GM12891 (cell line): ENCODE results near the gene ACSM3.

Experiments used
- DNase-seq: peaks from one replicate; pipeline ENCODE4 v3.0.0; 2011; ENCODE audit warnings: low spot score; ENCODE audit not compliant: insufficient read length
- FAIRE-seq: peaks from 2 replicates; lab custom pipeline; 2011; peaks lifted over from hg19 to GRCh38; lab: Jason Lieb, UNC
- PAX5 ChIP-seq: IDR thresholded peaks from 2 replicates; pipeline ENCODE4 v1.6.1; 2011; ENCODE audit warnings: low read length, moderate library complexity, mild to moderate bottlenecking; ENCODE audit not compliant: insufficient read depth, severe bottlenecking
- POLR2A ChIP-seq: IDR thresholded peaks from 2 replicates; pipeline ENCODE4 v1.6.1; 2011; ENCODE audit warnings: low read depth, low read length, control low read depth
- POLR2AphosphoS5 ChIP-seq: IDR thresholded peaks from 2 replicates; pipeline ENCODE4 v1.6.1; 2011; ENCODE audit warnings: low read depth, low read length, control low read depth
- POU2F2 ChIP-seq: IDR thresholded peaks from 2 replicates; pipeline ENCODE4 v1.6.1; 2011; ENCODE audit warnings: low read depth, mild to moderate bottlenecking, control low read depth, low read length, moderate library complexity
- SPI1 ChIP-seq: IDR thresholded peaks from 2 replicates; pipeline ENCODE4 v1.6.1; 2011; ENCODE audit warnings: low read depth, low read length, control low read depth
- TAF1 ChIP-seq: IDR thresholded peaks from 2 replicates; pipeline ENCODE4 v1.6.1; 2011; ENCODE audit warnings: low read depth, low read length, control low read depth

ACSM3 gene

GRCh38 chr16:20844054-20844453, 80.2 kb downstream of the ACSM3 start:
- DNase-seq (no peak), FAIRE-seq (no peak)
- TF ChIP-seq SPI1: no peak
- TF ChIP-seq POLR2A: no peak
- TF ChIP-seq POU2F2: no peak
- no peak for TF ChIP-seq POLR2AphosphoS5
- no peak for TF ChIP-seq TAF1
- TF ChIP-seq PAX5: no peak

- no peak for TF ChIP-seq SPI1
- no peak for TF ChIP-seq TAF1
- no peak for TF ChIP-seq PAX5
- no peak for TF ChIP-seq POLR2AphosphoS5
- no peak for TF ChIP-seq POLR2A
- no peak for TF ChIP-seq POU2F2
- no peak for DNase-seq
- no peak for FAIRE-seq
Observed at GRCh38 chr16:20844588-20844987, 80.8 kb downstream of the ACSM3 start.

- FAIRE-seq: no peak
- no peak for DNase-seq
- TF ChIP-seq POU2F2 (no peak), POLR2A (no peak), POLR2AphosphoS5 (no peak), PAX5 (no peak), SPI1 (no peak), TAF1 (no peak)
Observed at GRCh38 chr16:20846030-20846429, 82.2 kb downstream of the ACSM3 start.

- FAIRE-seq: no peak
Observed at GRCh38 chr16:20846551-20846950, 82.7 kb downstream of the ACSM3 start.

More at GRCh38 chr16:20846551-20846950, 82.7 kb downstream of the ACSM3 start:
- TF ChIP-seq SPI1 (no peak), PAX5 (no peak), POLR2AphosphoS5 (no peak), POU2F2 (no peak), TAF1 (no peak), POLR2A (no peak)
- no peak for DNase-seq
